ENCODE data around the gene SLC24A3. TPM values are rescaled to one million over a fixed set of nuclear protein-coding genes. Genes with fewer than 3 reads are reported as not detected.

The SLC24A3 gene
- total RNA-seq, 1 donor from 2014 or later = 0.79 TPM

GRCh38 chr20:19320005-19320404 is 107.6 kb downstream of the SLC24A3 start:
- no peak for FAIRE-seq

DNA sequence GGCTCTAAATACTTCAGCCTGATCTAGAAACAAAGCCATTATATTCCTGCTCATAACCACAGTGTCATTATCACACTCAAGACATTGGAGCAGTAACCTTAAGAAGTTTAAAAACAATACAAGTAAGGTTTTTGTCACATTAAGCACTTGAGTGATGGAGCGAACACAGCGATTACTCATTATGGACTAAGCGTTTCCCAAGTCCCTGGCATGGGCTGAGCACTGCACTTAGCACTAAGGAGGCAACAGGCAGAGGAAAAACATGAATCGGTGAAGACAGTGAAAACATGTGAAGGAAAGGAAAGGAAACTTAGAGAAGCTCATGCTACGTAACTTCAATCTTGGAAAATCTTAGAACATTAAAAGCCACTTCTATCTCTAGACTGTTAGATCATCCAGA is 108.7 kb downstream of the SLC24A3 start:
- no peak for TF ChIP-seq EZH2 (IDR thresholded peaks at IDR 0.05; ENCODE audit: insufficient read depth, low read length)
- no peak for TF ChIP-seq CTCF (IDR thresholded peaks at IDR 0.05; ENCODE audit: insufficient read depth, low read depth, low read length)
- Mint-ChIP-seq H3K27me3 (ENCODE audit: low read depth, unreplicated experiment) (peaks cover 20% of the 10 kb centered on the region), H3K36me3 (ENCODE audit: low read depth, unreplicated experiment) (no peaks in the 10 kb centered on the region), H3K4me1 (ENCODE audit: low read depth, unreplicated experiment) (no peaks in the 10 kb centered on the region), H3K9me3 (ENCODE audit: unreplicated experiment) (no peaks in the 10 kb centered on the region), H3K4me3 (ENCODE audit: unreplicated experiment) (no peak overlapping the region), H3K27ac (ENCODE audit: unreplicated experiment) (no peak overlapping the region)
- H3K4me2 ChIP-seq (ENCODE audit: low read length) = no peak overlapping the region
- no peaks in the 10 kb centered on the region for H3K27me3 ChIP-seq (ENCODE audit: insufficient read depth, low read length)
- H3K9ac ChIP-seq (ENCODE audit: low read length) = no peak overlapping the region
- DNase-seq (ENCODE audit: low read depth) (no peak), FAIRE-seq (no peak)
- H3K27ac ChIP-seq (ENCODE audit: low read depth, low read length) = no peak overlapping the region
- H3K9me3 ChIP-seq (ENCODE audit: insufficient read depth, low read depth, low read length) = peaks cover 6% of the 10 kb centered on the region
- no peak overlapping the region for H3K4me3 ChIP-seq (ENCODE audit: insufficient read depth, low read depth, low read length)
- H3K4me1 ChIP-seq (ENCODE audit: insufficient read depth, low read length) = no peaks in the 10 kb centered on the region
- no peak overlapping the region for H2AFZ ChIP-seq (ENCODE audit: low read depth, low read length)
- H3K36me3 ChIP-seq (ENCODE audit: insufficient read depth, low read length) = no peaks in the 10 kb centered on the region
- no peaks in the 10 kb centered on the region for H4K20me1 ChIP-seq (ENCODE audit: insufficient read depth, low read length)
- no peaks in the 10 kb centered on the region for H3K79me2 ChIP-seq (ENCODE audit: insufficient read depth, low read length)

More at GRCh38 chr20:19320005-19320404, 107.6 kb downstream of the SLC24A3 start:
- no peak overlapping the region for H3K4me2 ChIP-seq (ENCODE audit: low read length)
- H3K4me3 ChIP-seq (ENCODE audit: insufficient read depth, low read depth, low read length) = no peak overlapping the region
- H3K27me3 ChIP-seq (ENCODE audit: insufficient read depth, low read length) = no peaks in the 10 kb centered on the region
- Mint-ChIP-seq H3K36me3 (ENCODE audit: low read depth, unreplicated experiment) (no peaks in the 10 kb centered on the region), H3K27ac (ENCODE audit: unreplicated experiment) (no peak overlapping the region), H3K4me1 (ENCODE audit: low read depth, unreplicated experiment) (no peaks in the 10 kb centered on the region), H3K9me3 (ENCODE audit: unreplicated experiment) (no peaks in the 10 kb centered on the region), H3K27me3 (ENCODE audit: low read depth, unreplicated experiment) (peaks cover 29% of the 10 kb centered on the region), H3K4me3 (ENCODE audit: unreplicated experiment) (no peak overlapping the region)
- no peak for TF ChIP-seq CTCF (IDR thresholded peaks at IDR 0.05; ENCODE audit: insufficient read depth, low read depth, low read length)
- no peak for TF ChIP-seq EZH2 (IDR thresholded peaks at IDR 0.05; ENCODE audit: insufficient read depth, low read length)
- H3K4me1 ChIP-seq (ENCODE audit: insufficient read depth, low read length) = no peaks in the 10 kb centered on the region
- H3K36me3 ChIP-seq (ENCODE audit: insufficient read depth, low read length) = no peaks in the 10 kb centered on the region
- DNase-seq (ENCODE audit: low read depth) = no peak
- no peaks in the 10 kb centered on the region for H4K20me1 ChIP-seq (ENCODE audit: insufficient read depth, low read length)
- no peak overlapping the region for H3K27ac ChIP-seq (ENCODE audit: low read depth, low read length)
- no peaks in the 10 kb centered on the region for H3K79me2 ChIP-seq (ENCODE audit: insufficient read depth, low read length)
- H3K9me3 ChIP-seq (ENCODE audit: insufficient read depth, low read depth, low read length) = peaks cover 6% of the 10 kb centered on the region
- no peak overlapping the region for H2AFZ ChIP-seq (ENCODE audit: low read depth, low read length)
- H3K9ac ChIP-seq (ENCODE audit: low read length) = no peak overlapping the region

DNA sequence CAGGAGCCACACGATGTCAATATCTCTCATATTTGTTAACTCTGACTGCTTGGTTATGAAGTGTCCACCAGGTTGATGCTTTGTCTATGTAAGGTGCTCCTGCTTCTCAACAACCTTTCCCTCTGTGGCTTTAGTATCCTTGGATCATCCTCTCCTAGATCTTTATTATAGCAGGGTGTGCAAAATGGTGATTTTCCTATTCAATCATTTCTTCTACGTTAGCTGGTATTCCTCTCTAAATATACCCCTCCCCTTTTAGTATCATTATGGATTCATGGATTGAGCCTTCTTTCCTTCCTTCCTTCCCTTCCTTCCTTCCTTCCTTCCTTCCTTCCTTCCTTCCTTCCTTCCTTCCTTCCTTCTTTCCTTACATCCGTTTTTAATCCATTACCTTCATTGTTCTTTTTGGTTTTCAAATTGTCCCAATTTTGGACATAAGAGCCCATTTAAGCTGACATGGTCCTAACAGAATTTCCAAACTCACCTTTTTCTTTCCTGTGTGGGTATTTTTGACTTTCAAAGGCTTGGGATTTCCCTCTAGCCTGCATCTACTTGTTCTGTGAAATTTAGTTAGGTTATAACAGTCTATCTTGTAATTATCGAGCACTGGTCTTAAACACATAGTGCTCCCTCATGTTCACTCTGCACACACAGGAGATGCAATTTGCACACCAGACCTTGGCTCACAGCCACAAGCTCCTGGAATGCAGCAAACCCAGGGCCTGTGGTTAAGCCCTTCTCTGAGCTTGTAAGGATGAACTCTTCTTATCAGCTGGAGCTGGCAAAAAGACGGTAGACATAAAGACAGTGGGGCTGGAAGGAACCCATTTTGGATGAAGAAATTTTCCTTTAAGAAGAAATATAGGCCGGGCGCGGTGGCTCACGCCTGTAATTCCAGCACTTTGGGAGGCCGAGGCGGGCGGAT is 109.9 kb downstream of the SLC24A3 start:
- no peaks in the 10 kb centered on the region for H4K20me1 ChIP-seq (ENCODE audit: insufficient read depth, low read length)
- H3K27me3 Mint-ChIP-seq (ENCODE audit: low read depth, unreplicated experiment) = peaks cover 20% of the 10 kb centered on the region
- no peaks in the 10 kb centered on the region for H3K79me2 ChIP-seq (ENCODE audit: insufficient read depth, low read length)
- no peak for TF ChIP-seq EZH2 (IDR thresholded peaks at IDR 0.05; ENCODE audit: insufficient read depth, low read length)
- no peak for TF ChIP-seq CTCF (IDR thresholded peaks at IDR 0.05; ENCODE audit: insufficient read depth, low read depth, low read length)
- H3K27ac Mint-ChIP-seq (ENCODE audit: unreplicated experiment) = no peak overlapping the region
- FAIRE-seq (no peak), DNase-seq (ENCODE audit: low read depth) (no peak)
- H3K4me2 ChIP-seq (ENCODE audit: low read length) = no peak overlapping the region
- H3K27ac ChIP-seq (ENCODE audit: low read depth, low read length) = no peak overlapping the region
- H3K4me1 Mint-ChIP-seq (ENCODE audit: low read depth, unreplicated experiment) = no peaks in the 10 kb centered on the region
- no peaks in the 10 kb centered on the region for H3K36me3 ChIP-seq (ENCODE audit: insufficient read depth, low read length)
- no peaks in the 10 kb centered on the region for H3K9me3 Mint-ChIP-seq (ENCODE audit: unreplicated experiment)
- H3K9me3 ChIP-seq (ENCODE audit: insufficient read depth, low read depth, low read length) = peaks cover 6% of the 10 kb centered on the region
- H3K4me3 ChIP-seq (ENCODE audit: insufficient read depth, low read depth, low read length) = no peak overlapping the region
- no peak overlapping the region for H3K9ac ChIP-seq (ENCODE audit: low read length)
- H3K4me1 ChIP-seq (ENCODE audit: insufficient read depth, low read length) = no peaks in the 10 kb centered on the region
- H3K27me3 ChIP-seq (ENCODE audit: insufficient read depth, low read length) = no peaks in the 10 kb centered on the region
- H3K4me3 Mint-ChIP-seq (ENCODE audit: unreplicated experiment) = no peak overlapping the region
- H3K36me3 Mint-ChIP-seq (ENCODE audit: low read depth, unreplicated experiment) = no peaks in the 10 kb centered on the region
- no peak overlapping the region for H2AFZ ChIP-seq (ENCODE audit: low read depth, low read length)

All from astrocyte (in vitro differentiated cells and primary cell).